GM18867 (cell line): ENCODE results near the gene CERS2.
A peak's percentile ranks its signal among the peaks of the same experiment; 100 is the strongest.

Source experiments
- ATAC-seq: cut with Tn5 transposase; IDR thresholded peaks from one replicate; pipeline ENCODE4 v1.9.1; 2021; ENCODE audit warnings: mild to moderate bottlenecking, moderate library complexity; ENCODE audit not compliant: unreplicated experiment

Gene CERS2

GRCh38 chr1:150999051-150999674, 24.5 kb upstream of the CERS2 start:
- ATAC-seq: no peak

- ATAC-seq: no peak
Measured at GRCh38 chr1:150997949-150998348, 23.3 kb upstream of the CERS2 start.

GRCh38 chr1:150997126-150997872, 22.7 kb upstream of the CERS2 start:
- ATAC-seq: no peak

GRCh38 chr1:150995896-150996295, 21.3 kb upstream of the CERS2 start:
- no peak for ATAC-seq

- ATAC-seq: no peak
Measured at GRCh38 chr1:150995460-150995859, 20.8 kb upstream of the CERS2 start.

GRCh38 chr1:150994248-150994647, 19.6 kb upstream of the CERS2 start:
- no peak for ATAC-seq

GRCh38 chr1:150992626-150993025, 18.0 kb upstream of the CERS2 start:
- no peak for ATAC-seq

- no peak for ATAC-seq
Measured at GRCh38 chr1:150987924-150988323, 13.3 kb upstream of the CERS2 start.

- ATAC-seq: no peak
Measured at GRCh38 chr1:150985179-150985825, 10.7 kb upstream of the CERS2 start.

- ATAC-seq: no peak
Measured at GRCh38 chr1:150981805-150982712, 7.4 kb upstream of the CERS2 start, which contains the start of gene ANXA9. TSS of gene ANXA9 (plus strand) at chr1:150982292. CDS start at chr1:150983106, 814 bp downstream.

GRCh38 chr1:150981177-150981804, 6.7 kb upstream of the CERS2 start:
- ATAC-seq: no peak

GRCh38 chr1:150979092-150980056, 4.7 kb upstream of the CERS2 start:
- ATAC-seq: peak; percentile 38

GRCh38 chr1:150976879-150977694, 2.5 kb upstream of the CERS2 start:
- ATAC-seq: no peak

GRCh38 chr1:150976401-150976821, 1.8 kb upstream of the CERS2 start:
- no peak for ATAC-seq

GRCh38 chr1:150973836-150974579, 627 bp downstream of the CERS2 start:
- peak; percentile 52 for ATAC-seq

- no peak for ATAC-seq
Measured at GRCh38 chr1:150973258-150973835, 1.3 kb downstream of the CERS2 start.

GRCh38 chr1:150972417-150972940, 2.2 kb downstream of the CERS2 start:
- no peak for ATAC-seq
